Epidermal melanocyte (primary cell): ENCODE measurements around the gene ACOT6.
"Not testable (repeated sequence)": the region's sequence is repeated elsewhere in the genome, so short reads cannot be mapped to it uniquely, and the experiment has no call there.

ENCODE experiments used
- DNase-seq: peaks from one replicate; pipeline ENCODE4 v3.0.0; 2011; ENCODE audit warnings: low spot score; ENCODE audit not compliant: insufficient read length

ACOT6 gene

GRCh38 chr14:73599499-73599898, 12.8 kb upstream of the ACOT6 start:
- DNase-seq, result no peak

- DNase-seq, result no peak
These were observed 9.3 kb upstream of the ACOT6 start for GRCh38 chr14:73602994-73603393.

GRCh38 chr14:73606271-73606670, 6.0 kb upstream of the ACOT6 start:
- DNase-seq, result no peak

GRCh38 chr14:73607241-73607640, 5.1 kb upstream of the ACOT6 start:
- DNase-seq, result no peak

- no peak for DNase-seq
These were observed 1.6 kb upstream of the ACOT6 start for GRCh38 chr14:73610687-73611086.

GRCh38 chr14:73613046-73613383, 698 bp downstream of the ACOT6 start:
- DNase-seq, result no peak

- DNase-seq, result no peak
These were observed 1.2 kb downstream of the ACOT6 start for GRCh38 chr14:73613419-73613963.

- DNase-seq, result no peak
These were observed 4.5 kb downstream of the ACOT6 start for GRCh38 chr14:73616831-73617230.

- no peak for DNase-seq
These were observed 7.2 kb downstream of the ACOT6 start for GRCh38 chr14:73619524-73619923.

GRCh38 chr14:73620268-73620667, 8.0 kb downstream of the ACOT6 start:
- DNase-seq, result no peak

- DNase-seq, result no peak
These were observed 11.3 kb downstream of the ACOT6 start for GRCh38 chr14:73623504-73624054.

- DNase-seq, result no peak
These were observed 13.4 kb downstream of the ACOT6 start for GRCh38 chr14:73625706-73626105.

GRCh38 chr14:73627151-73627558, 14.8 kb downstream of the ACOT6 start:
- no peak for DNase-seq

- DNase-seq, result no peak
These were observed 17.9 kb downstream of the ACOT6 start for GRCh38 chr14:73630009-73630780.

GRCh38 chr14:73633116-73634010, 21.0 kb downstream of the ACOT6 start:
- peak; percentile 63 for DNase-seq

GRCh38 chr14:73634011-73634833, 21.9 kb downstream of the ACOT6 start:
- no peak for DNase-seq

GRCh38 chr14:73636355-73636754, 24.0 kb downstream of the ACOT6 start:
- not testable (repeated sequence) for DNase-seq

- DNase-seq, result no peak
These were observed 25.5 kb downstream of the ACOT6 start for GRCh38 chr14:73637830-73638229.

- DNase-seq, result no peak
These were observed 28.6 kb downstream of the ACOT6 start for GRCh38 chr14:73640796-73641365.

- DNase-seq, result peak; percentile 91
These were observed 32.4 kb downstream of the ACOT6 start, which contains the start of gene DNAL1 for GRCh38 chr14:73644531-73645247. Gene DNAL1, plus strand, starts transcription at chr14:73644986. Its CDS starts 54 bp downstream, at chr14:73645040.
